Ascending aorta (tissue), 2 donors: ENCODE measurements around the gene PPP1R27. TPM values are rescaled to one million over a fixed set of nuclear protein-coding genes. Genes with fewer than 3 reads are reported as not detected.

Experiments
- DNase-seq, 2 donors: peaks; one replicate each; pipeline ENCODE4 v3.0.0-alpha.2; 2019; ENCODE audit warnings: low spot score in 2 of 2
- H3K27ac ChIP-seq, 2 donors: fragments of 200-600 bp; sonication (generic); one replicate each; pipeline ENCODE4 v1.5.1; 2016 to 2017; ENCODE audit warnings: mild to moderate bottlenecking in 1 of 2
- H3K27me3 ChIP-seq: fragments of 200-600 bp; sonication (generic); one replicate; pipeline ENCODE4 v1.5.1; 2017
- H3K36me3 ChIP-seq, 2 donors: fragments of 200-600 bp; sonication (generic); one replicate each; pipeline ENCODE4 v1.5.1; 2016
- H3K4me1 ChIP-seq, 2 donors: fragments of 200-600 bp; sonication (generic); one replicate each; pipeline ENCODE4 v1.5.1; 2016 to 2017; ENCODE audit warnings: mild to moderate bottlenecking in 1 of 2
- H3K4me3 ChIP-seq, 2 donors: fragments of 200-600 bp; sonication (generic); one replicate each; pipeline ENCODE4 v1.5.1; 2016 to 2017; ENCODE audit warnings: mild to moderate bottlenecking in 1 of 2
- H3K9me3 ChIP-seq, 2 donors: fragments of 200-600 bp; sonication (generic); one replicate each; pipeline ENCODE4 v1.5.1; 2016
- intact Hi-C: fragments of 100-400 bp; cut with DNase I; formaldehyde crosslinking; loops from one replicate; pipeline ENCODE4 v1.15.1; 2023
- total RNA-seq: library from RNA; depleted of rRNA; stranded (reverse); fragments of >200 nt; gene quantifications from one replicate; pipeline ENCODE4 v1.1.0, GENCODE V29; 2016
- TF ChIP-seq, protein P1 (sequence below), 3 experiments: fragments of 200-600 bp in 2 of 3; fragments of 450-650 bp in 1 of 3; sonication (generic) in 2 of 3; IDR thresholded peaks; one replicate each; pipeline ENCODE4 v1.5.1; 2016 to 2019; ENCODE audit warnings: antibody characterized with exemption in 3 of 3, mild to moderate bottlenecking in 1 of 3, moderate library complexity in 1 of 3

The PPP1R27 gene
- total RNA-seq, 1 donor from 2014 or later: not detected

DNA sequence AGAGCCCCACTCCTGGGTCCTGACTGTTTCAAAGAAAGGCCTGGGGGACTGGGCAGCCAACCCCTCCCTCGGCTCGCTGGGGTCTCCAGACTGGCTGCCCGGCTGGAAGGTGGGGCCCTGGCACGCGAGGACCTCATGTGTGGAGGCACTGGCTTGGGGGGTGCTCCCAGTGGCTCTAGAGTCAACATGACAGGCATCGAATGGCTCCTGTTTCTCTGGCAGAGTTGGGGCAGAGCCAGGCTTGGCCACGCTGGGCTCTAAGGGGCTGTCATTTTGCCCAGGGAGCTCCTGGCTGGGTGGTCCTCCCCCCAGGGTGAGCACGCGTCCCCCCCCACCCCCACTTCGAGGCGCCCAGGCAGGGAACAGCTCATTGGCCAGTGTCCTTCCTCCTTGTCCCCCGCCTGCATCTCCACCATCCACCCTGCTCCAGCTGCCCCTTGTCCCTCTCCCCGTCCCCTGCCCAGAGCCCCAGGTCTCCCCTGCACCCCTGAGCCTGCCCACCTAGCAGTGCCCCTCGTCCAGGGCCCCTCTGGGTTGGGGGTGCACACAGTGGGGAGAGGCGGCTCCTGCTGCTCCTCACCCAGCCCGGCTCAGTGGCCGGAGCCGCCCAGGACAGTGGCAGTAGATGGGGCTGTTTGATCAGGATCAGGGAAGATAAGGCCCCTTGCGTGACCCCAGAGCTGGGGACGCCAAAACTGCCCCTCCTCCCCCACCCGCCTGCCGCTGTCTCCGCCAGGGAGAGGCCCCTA is 28.2 kb downstream of the PPP1R27 start:
- Histone ChIP-seq H3K27ac (no peak overlapping the region), H3K4me3 (no peak overlapping the region), H3K27me3 (peaks cover 32% of the 10 kb centered on the region), H3K9me3 (no peaks in the 10 kb centered on the region), H3K4me1 (peaks cover 0 to 9% of the 10 kb centered on the region in 2 donors), H3K36me3 (no peaks in the 10 kb centered on the region)
- TF ChIP-seq, protein P1, sequence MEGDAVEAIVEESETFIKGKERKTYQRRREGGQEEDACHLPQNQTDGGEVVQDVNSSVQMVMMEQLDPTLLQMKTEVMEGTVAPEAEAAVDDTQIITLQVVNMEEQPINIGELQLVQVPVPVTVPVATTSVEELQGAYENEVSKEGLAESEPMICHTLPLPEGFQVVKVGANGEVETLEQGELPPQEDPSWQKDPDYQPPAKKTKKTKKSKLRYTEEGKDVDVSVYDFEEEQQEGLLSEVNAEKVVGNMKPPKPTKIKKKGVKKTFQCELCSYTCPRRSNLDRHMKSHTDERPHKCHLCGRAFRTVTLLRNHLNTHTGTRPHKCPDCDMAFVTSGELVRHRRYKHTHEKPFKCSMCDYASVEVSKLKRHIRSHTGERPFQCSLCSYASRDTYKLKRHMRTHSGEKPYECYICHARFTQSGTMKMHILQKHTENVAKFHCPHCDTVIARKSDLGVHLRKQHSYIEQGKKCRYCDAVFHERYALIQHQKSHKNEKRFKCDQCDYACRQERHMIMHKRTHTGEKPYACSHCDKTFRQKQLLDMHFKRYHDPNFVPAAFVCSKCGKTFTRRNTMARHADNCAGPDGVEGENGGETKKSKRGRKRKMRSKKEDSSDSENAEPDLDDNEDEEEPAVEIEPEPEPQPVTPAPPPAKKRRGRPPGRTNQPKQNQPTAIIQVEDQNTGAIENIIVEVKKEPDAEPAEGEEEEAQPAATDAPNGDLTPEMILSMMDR (IDR thresholded peaks at IDR 0.05): no peak
- intact Hi-C loops: no loop called here
- DNase-seq: no peak

- Histone ChIP-seq H3K27ac (no peak overlapping the region), H3K9me3 (no peaks in the 10 kb centered on the region), H3K27me3 (peaks cover 32% of the 10 kb centered on the region), H3K4me3 (no peak overlapping the region), H3K36me3 (no peaks in the 10 kb centered on the region), H3K4me1 (peaks cover 0 to 9% of the 10 kb centered on the region in 2 donors)
- intact Hi-C loops: no loop called here
- no peak for DNase-seq
- TF ChIP-seq, protein P1 (IDR thresholded peaks at IDR 0.05): no peak
Measured at GRCh38 chr17:81805707-81806460, 29.0 kb downstream of the PPP1R27 start.

- TF ChIP-seq, protein P1 (IDR thresholded peaks at IDR 0.05): no peak
Measured at GRCh38 chr17:81804559-81805399, 30.1 kb downstream of the PPP1R27 start.

GRCh38 chr17:81803728-81804558 is 30.9 kb downstream of the PPP1R27 start, which contains the start of gene GCGR:
GCGR (plus strand) TSS chr17:81804150; CDS start chr17:81809019, 4,869 bp downstream.
- intact Hi-C loops: no loop called here
- TF ChIP-seq, protein P1 (IDR thresholded peaks at IDR 0.05): no peak
- Histone ChIP-seq H3K27me3 (peaks cover 32% of the 10 kb centered on the region), H3K4me1 (peaks cover 0 to 9% of the 10 kb centered on the region in 2 donors), H3K4me3 (peak within 1 kb of the TSS; percentile 7 to 20), H3K36me3 (no peaks in the 10 kb centered on the region), H3K27ac (no peak within 1 kb of the TSS), H3K9me3 (no peaks in the 10 kb centered on the region)
- no peak for DNase-seq

More at GRCh38 chr17:81804559-81805399, 30.1 kb downstream of the PPP1R27 start:
- peaks cover 0 to 9% of the 10 kb centered on the region in 2 donors for H3K4me1 ChIP-seq
- intact Hi-C loops: no loop called here
- H3K4me3 ChIP-seq: peak overlapping the region; percentile 7 to 20
- H3K9me3 ChIP-seq: no peaks in the 10 kb centered on the region
- DNase-seq: no peak
- no peaks in the 10 kb centered on the region for H3K36me3 ChIP-seq
- H3K27ac ChIP-seq: no peak overlapping the region
- peaks cover 32% of the 10 kb centered on the region for H3K27me3 ChIP-seq
